Superior temporal gyrus (tissue), 1 donor: ENCODE data around the gene SOS2.
"Not testable (repeated sequence)": the region's sequence is repeated elsewhere in the genome, so short reads cannot be mapped to it uniquely, and the experiment has no call there.

ENCODE experiments used
- DNase-seq: peaks from one replicate; pipeline ENCODE4 v3.0.0-alpha.2; 2016; ENCODE audit errors: extremely low spot score

The SOS2 gene

DNA sequence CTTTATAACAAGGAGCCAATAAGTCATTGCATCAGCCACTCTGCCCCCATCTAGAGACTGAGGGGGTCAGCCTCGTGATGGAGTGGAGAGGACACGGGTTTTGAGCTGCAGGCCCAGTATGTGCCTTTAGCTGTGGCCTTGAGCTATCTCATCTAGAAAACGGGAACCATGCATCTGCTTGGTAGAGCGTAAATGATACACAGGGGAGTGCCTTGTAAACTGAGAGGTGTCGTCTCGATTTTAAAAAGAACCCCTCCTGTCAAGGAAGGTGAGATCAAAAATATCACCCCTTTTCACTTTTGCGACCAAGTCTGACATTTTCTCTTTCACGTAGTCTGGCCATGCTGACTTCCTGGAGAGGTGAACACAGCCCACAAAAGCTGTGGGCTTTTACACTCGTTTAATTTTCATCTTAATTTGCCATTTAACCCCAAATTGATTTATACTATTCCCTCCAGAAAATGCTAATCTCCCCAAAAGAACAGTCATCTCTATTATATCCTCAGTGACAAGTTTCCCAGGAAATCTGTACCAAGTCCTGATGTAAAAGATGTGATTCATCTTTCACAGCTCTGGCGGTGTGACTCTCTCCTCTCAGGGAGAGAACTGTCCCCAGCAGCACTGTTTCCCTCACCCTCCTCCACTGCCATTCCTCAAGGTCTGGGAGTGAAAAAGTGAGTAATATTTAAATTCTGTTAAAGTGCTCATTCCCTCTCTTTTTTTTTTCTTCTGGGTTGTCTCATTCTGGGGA, 145.6 kb downstream of the SOS2 start:
- peak; percentile 66 for DNase-seq

DNA sequence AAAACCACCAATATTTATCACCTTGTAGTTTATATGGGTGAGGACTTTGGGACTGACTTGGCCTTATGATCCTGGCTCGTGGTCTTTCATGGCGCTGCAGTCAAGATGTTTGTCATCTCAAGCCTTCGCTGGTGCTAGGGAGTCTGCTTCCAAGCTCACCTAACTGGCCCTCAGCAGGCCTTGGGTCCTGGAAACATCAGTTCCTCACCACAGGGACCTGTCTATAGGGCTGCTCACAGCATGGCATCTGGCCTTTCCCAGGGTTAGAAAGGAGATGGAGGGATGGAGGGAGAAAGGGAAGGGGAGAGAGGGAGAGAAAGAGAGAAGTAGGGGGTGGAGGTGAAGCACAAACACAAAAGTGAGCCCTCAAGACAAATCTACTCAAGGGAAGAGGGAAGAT, 146.7 kb downstream of the SOS2 start:
- DNase-seq = no peak

DNA sequence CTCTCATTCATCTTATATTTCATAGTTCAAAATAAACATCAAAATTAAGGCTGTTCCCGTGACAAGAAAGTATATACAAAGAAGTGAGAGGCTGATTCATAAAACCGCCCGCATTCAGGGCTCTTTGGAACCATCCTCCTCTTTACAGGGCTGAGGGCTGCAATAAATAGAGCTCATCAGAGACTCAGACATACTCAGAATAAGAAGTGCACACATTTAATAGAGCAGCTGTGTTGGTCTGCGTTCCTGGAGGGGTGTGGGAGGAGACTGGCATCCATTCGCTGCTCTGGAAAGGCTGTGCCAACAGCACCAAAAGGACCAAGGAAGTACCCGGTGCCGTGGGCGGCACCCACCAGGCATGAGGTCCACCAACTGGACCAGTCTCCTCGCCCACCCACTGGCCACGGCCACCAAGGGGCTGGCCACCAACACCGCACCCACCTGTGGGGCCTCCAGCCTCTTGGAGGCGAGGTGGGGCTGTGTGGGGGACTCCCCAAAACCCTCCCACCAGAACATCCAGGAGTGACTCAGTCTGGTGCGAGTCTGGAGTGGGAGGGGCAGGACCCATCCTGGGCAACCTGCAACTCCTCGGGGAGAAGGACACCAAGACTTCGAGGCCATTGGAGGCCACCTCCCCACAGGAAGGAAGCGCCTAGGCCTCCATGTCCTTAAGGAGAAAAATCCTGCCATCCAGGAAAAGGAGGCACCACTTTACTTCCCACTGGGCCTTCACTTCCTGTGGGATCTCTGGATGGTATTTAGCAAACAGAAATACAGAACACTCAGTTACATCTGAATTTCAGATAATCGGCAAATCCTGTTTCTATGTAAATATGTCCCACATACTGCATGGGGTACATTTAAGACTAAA, 147.7 kb downstream of the SOS2 start:
- no peak for DNase-seq

DNA sequence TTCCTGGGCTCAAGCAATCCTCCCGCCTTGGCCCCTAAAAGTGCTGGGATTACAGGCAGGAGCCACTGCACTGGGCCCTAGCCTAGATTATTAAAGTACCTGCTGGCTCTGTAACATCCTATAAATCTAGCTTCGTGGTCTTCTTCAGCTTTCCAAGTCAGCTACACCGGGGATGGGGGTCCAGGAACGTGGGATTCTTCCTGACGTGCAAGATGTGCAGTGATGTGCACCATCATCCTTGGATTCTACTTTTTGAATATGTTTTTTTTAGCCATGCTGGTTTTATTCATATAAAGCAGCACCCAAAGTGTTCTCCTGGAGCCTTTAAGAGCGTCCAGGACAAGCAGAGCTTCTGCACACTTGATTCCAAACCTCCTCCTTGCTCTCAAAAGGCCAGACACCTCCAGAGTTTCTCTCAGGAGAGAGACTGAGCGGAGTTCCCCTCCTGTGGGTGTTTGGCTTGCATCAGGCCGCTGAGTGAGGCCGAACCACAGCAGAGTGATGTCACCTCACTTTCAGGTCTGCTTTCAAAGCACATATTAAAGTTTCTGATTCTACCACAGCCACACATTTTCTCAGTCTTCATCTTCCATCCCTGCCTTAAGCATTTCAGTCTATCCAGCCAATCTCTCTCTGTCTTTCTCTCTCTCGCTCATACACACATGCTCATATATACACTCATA, 148.5 kb downstream of the SOS2 start:
- peak; percentile 34 for DNase-seq

DNA sequence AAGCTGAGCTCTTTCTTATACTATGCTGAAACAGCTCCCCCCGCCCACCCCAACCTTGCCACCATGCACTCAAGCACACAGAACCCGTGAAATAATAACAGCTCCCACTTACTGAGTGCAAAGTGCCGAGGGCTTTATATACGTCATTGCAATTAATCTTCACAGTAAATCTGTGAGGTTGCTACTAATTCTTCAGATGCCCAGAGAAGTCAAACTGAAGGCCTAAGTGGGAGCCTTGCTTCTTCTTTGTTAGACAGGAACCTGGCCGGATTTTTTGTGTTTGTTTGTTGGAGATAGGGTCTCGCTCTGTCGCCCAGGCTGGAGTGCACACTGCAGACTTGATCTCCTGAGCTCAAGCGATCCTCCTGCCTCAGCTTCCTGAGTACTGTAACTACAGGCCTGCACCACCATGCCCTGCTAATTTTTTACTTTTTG, 149.1 kb downstream of the SOS2 start:
- no peak for DNase-seq

DNA sequence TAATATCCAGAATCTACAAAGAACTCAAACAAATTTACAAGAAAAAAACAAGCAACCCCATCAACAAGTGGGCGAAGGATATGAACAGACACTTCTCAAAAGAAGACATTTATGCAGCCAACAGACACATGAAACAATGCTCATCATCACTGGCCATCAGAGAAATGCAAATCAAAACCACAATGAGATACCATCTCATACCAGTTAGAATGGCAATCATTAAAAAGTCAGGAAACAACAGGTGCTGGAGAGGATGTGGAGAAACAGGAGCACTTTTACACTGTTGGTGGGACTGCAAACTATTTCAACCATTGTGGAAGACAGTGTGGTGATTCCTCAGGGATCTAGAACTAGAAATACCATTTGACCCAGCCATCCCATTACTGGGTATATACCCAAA, 152.3 kb downstream of the SOS2 start:
- DNase-seq = not testable (repeated sequence)

DNA sequence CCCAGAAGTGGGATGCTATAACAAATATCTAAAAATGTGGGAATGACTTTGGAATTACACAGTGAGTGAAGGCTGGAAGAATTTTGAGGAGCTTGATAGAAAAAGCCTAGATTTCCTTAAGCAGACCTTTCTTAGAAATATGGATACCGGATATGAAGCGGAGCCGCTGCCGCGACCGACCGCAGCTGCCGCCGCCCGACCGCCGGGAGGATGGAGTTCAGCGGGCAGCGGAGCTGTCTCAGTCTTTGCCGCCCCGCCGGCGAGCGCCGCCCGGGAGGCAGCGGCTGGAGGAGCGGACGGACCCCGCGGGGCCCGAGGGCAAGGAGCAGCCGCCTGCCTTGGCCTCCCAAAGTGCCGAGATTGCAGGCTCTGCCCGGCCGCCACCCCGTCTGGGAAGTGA, 157.7 kb downstream of the SOS2 start:
- DNase-seq = not testable (repeated sequence)

DNA sequence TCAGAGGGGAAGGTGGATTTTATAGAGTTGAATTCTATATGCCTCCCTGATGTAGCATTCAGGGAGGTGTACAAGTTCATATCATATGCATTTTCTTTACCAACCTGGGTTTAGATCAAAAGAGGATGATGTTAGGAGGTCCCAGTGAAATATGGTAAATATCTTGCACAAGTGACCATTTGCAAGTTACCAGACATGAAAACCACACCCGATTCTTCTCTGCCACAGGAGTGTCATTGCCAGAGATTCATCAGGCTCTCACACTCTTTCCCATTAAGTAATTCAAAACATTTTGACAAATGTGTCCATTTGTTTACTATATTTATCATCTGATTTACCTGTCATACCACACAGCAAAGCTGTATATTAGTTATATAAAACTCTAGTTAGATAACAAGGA, 159.0 kb downstream of the SOS2 start:
- DNase-seq = no peak

DNA sequence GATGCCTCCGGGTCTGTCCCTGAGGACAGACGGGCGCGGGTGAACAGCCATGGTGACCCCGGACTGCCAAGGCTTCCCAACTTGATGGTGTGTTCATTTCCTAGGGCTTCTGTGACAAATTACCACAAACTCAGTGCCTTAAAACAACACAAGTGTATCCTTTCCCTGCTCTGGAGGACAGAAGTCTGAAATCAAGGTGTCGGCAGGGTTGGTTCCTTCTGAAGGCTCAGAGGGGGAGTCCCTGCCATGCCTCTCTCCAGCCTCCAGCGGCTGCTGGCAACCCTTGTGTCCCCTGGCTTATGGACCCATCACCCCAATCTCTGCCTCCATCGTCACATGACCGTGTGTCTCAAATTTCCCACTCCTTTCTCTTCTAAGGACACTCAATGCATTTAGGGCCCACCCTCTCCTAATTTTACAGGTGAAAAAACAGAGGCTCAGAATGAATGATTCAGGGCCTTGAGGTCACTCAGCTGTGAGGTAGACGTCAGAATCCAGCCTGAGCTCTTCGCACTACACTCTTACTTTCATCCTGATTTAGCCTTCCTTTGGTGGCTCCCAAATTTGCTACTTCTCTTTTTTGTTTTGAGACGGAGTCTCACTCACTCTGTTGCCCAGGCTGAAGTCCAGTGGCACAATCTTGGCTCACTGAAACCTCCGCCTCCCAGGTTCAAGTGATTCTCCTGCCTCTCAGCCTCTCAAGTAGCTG, 160.4 kb downstream of the SOS2 start:
- DNase-seq = no peak

DNA sequence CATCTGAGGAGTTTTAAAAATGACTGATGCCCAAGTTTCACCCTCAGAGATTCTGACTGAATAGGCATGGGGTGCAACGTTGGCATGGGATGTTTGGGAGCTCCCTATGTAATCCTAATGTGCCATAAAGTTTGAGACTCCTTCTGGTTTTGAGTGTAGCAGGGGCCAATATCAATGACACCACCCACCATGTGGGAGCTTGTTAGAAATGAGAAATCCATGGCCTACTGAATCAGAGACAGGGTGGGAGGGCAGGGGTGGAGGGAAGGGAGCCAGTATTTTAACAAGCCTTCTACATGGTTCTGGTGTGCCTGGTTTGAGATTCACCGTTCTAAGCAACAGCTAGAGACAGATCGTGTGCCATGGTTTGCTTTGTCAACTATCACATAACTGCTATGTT, 161.1 kb downstream of the SOS2 start:
- DNase-seq = no peak

DNA sequence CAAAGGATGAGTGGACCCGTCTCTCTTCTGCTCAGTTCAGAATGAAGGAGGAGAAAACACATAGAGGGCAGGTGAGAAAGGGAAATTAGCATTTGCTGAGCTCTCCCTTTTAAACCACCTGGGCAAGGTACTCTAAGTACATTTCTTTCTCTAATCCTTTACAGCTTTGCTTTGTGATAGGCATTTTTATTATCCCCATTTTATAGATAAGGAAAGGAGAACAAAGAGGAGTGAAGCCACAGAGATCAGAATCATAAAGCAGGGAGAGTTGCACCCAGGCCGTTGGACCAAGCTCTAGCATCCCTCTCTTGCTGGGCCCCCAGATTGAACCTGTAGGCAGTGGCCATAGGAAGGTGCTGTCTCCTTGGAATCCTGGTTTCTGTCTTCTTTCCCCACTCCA, 162.1 kb downstream of the SOS2 start:
- DNase-seq = no peak

DNA sequence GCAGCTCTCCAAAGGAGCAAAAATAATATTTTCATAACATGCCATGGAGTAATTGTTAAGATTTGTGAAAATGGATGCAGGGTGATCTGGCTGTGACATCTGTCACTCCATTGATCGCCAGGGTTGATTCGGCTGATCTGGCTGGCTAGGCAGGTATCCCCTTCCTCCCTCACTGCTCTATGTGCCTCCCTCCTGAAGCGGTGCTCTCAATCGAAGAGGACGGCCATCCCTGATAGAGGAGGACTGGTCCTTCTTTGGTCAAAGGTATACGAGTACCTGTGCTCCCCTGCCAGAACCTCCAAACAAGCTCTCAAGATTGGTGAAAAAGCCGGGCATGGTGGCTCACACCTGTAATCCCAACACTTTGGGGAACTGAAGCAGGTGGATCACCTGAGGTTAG, 162.9 kb downstream of the SOS2 start:
- no peak for DNase-seq

DNA sequence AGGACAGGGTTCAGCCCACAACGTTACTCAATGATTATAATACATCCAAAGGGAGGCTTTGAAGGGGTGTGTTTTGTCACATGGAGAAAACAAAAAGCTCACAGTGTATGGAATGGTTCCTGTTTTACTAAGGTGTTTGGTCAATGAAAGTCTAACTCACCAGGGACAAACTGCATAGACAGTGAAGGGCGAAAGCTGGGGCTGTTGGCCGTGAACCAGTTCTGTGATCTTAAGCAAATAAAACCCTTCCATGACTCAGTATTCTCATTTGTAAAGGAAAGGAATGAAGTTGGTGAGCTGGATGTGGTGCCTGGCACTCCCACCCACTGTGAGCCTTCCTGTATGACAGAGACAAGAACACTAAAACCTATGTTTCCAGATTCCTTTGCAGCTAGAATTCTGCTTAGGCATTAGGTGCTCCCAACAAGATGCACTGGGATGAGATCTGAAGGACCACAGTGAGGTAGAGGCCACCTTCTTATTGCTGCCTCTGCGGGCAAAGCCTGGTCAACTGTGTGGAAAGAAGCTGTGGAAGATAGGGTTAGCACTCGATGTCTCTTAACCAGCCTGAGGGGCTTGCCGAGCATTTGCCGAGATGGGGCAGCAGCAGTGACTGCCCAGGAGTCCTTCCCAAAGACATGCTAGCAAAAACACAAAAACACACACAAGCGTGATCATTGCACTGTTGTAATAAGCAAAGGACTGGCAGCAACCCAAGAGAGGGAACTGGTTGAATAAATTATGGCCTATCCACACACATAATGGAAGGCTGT, 163.5 kb downstream of the SOS2 start:
- DNase-seq = no peak
